SK-MEL-5 (cell line): Measurements from ENCODE around the gene NSMF. TPM values are rescaled to one million over a fixed set of nuclear protein-coding genes. Genes with fewer than 3 reads are reported as not detected.

Experiments used
- DNase-seq: peaks from one replicate; pipeline ENCODE4 v3.0.0-alpha.2; 2016; ENCODE audit warnings: low read depth, low spot score
- in situ Hi-C: cut with HindIII; loops from 2 replicates; pipeline ENCODE4 v1.10.0; 2016; ENCODE audit warnings: low sequenced_read_pairs, high pct_unique_total_duplicates, low pct_unique_long_range_greater_than_20kb
- total RNA-seq: library from RNA; depleted of rRNA; stranded (reverse); fragments of >200 nt; shearing (Covaris generic); gene quantifications from 2 replicates; pipeline ENCODE4 v1.2.3, GENCODE V29; 2014

Gene NSMF
- total RNA-seq, 1 experiment from 2014 or later: 22.4 TPM

- in situ Hi-C loops: no loop called here
- DNase-seq: no peak
Observed at GRCh38 chr9:137441935-137442321, 17.2 kb downstream of the NSMF start.

- DNase-seq: peak; percentile 50
- in situ Hi-C loops: no loop called here
Observed at GRCh38 chr9:137441289-137441934, 17.7 kb downstream of the NSMF start, which contains the start of gene ENTPD8. Gene ENTPD8 (minus strand): TSS chr9:137441357. CDS start chr9:137438285, 3,072 bp downstream.

DNA sequence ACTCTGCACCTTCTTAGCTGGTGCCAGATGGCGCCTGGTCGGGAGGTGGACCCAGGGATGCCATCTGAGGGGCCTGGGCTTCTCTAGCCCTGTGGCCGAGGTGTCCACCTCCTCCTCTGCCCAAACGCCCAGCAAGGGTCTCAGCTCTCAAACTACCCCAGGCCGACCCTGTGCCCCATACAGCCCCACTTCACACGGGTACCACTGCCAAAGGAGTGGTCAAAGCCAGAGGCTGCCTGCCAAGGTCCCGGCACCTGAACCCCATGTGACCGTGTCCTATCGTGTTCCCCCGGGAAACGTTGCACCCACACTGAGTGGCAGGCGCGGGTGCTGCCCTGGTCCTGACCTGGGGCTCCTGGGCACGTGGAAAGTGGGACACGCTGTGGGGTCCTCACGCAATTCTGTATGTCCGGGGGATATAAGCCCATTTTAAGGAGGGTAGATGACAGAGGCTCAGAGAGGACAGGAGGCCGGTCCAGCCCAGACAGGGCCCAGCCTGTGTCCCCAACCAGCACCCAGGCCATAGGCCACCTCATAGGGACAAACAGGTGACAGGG, 19.9 kb downstream of the NSMF start:
- DNase-seq: no peak
- in situ Hi-C loops: no loop called here

DNA sequence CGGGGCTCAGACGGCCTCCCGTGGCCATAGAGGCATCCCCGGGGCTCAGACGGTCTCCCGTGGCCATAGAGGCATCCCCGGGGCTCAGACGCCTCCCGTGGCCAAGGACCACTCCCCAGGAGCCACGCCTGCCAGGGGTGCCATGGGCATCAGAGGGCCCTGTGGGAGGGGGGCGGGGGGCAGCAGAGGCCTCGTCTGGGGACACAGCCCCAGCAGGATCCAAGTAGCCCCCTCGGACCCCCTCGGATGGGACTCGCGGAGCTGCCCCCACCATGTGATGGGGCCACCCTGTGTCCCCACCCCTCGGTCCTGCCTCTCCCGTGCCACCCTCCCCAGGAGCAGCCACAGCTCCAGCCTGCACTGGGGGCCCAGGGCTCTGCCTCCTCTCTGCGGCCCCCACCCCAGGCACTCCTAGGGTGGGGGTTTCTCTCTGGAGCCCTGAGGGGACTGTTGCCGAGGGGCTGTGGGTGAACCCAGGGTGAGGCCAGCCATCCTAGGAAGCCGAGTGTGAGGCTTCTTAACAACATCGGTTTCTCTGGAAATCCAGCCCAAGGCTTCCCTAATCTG, 20.5 kb downstream of the NSMF start:
- DNase-seq: no peak
- in situ Hi-C loops: no loop called here

DNA sequence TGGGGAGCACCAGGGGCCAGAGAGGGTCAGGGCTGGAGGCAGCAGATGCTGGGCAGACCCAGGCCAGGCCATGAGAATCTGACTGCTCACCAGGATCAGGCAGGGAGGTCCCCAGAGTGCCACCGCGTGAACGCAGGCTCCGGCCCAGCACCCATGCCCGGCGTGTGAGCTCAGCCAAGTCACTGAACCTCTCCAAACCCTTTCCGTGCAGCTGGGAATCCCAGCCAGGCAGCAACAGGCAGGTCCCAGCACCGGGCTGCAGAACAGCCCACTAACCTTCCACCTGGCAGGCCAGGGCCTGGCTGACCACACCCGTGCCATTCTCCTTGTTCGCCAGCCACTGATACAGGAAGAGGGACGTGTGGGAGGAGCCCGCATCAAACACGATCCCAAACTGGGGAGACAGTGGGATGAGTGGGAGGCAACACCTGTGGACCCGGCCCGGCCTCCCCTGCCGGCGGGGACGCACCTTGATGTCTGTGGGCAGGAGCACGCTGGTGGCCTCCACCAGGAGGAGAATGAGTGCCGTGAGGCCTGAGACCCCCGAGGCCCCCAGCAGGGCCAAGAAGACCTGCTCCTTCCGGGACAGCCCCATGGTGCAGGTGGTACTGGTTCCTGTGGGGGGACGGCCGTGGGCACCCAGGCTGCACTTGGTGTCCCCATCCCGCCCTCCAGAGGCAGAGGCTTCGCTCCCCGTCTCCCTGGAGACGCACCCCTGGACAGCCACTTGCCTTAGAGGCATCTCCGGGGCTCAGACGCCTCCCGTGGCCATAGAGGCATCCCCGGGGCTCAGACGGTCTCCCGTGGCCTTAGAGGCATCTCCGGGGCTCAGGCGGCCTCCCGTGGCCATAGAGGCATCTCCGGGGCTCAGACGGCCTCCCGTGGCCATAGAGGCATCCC, 21.2 kb downstream of the NSMF start:
- DNase-seq: no peak
- in situ Hi-C loops: no loop called here

DNA sequence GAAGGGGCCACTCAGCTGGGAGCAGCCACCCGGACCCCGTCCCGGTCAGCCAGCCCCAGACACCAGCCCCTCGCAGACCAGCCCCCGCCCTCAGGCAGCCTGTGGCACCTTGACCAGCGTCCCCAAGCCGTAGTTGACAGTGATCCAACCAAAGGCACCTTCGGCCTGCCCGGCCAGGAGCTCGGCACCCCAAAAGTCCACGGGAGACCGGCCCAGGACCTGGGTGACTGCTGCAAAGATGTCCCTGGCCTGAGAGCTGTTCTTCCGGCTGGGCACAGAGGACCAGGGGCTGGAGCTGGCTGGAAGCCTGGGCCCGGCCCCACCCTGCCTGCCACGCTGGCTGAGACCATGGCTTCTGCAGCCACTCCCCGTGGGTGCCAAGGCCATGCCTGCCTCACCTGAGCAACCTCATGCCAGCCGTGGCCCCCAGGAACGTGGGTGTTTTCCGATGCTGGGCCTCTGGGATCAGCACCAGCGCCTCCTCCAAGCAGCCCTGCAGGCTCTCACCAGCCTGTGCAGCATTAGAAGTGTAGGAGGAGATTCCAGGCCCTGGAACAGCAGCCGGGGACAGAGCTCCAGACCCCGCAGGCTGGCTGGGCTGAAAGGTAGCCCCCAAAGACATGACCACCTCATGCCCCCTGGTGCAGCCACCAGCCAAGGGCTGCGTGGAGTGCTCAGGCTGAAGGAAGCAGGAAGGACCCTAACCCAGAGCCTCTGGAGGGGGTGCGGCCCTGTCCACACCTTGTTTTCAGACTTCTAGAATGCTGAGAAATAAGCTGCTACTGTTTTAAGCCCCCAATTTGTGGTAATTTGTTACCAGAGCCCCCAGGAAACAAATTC, 22.2 kb downstream of the NSMF start:
- DNase-seq: no peak
- in situ Hi-C loops: no loop called here

DNA sequence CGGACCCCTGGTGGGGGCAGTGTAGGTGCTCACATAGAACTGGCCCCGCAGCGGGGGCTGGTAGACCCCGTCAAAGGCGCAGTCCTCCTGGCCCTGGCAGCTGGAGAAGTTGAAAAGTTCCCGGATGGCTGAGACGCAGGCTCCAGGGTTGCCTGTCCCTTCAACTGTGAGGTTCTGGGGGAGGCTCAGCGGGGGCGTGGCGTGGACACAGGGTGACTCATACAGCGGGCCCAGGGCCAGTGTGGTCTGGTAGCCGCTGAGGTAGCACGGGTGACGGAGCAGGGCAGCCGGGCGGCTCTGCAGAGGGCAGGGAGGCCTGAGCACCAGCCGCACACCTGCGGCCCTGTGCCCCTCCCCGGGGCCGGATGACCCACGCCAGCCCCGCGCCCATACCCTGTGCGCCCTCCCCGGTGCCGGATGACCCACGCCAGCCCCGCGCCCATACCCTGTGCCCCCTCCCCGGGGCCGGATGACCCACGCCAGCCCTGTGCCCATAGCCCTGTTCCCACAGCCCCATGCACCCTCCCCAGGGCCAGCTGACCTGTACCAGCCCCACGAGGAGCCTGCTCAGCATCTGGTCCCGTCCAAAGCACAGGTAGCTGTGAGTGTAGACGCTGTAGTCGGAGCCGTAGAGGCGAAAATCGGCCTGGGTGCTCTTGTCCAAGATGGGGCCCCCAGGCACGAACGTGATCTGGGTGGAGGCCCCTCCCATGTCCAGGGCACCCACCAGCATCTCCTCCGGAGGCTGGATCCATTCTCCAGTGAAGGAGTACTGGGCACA, 23.0 kb downstream of the NSMF start:
- no peak for DNase-seq
- in situ Hi-C loops: no loop called here

- in situ Hi-C loops: no loop called here
- DNase-seq: no peak
Observed at GRCh38 chr9:137435381-137435891, 23.7 kb downstream of the NSMF start.

GRCh38 chr9:137434498-137435380, 24.4 kb downstream of the NSMF start:
- DNase-seq: no peak
- in situ Hi-C loops: no loop called here

DNA sequence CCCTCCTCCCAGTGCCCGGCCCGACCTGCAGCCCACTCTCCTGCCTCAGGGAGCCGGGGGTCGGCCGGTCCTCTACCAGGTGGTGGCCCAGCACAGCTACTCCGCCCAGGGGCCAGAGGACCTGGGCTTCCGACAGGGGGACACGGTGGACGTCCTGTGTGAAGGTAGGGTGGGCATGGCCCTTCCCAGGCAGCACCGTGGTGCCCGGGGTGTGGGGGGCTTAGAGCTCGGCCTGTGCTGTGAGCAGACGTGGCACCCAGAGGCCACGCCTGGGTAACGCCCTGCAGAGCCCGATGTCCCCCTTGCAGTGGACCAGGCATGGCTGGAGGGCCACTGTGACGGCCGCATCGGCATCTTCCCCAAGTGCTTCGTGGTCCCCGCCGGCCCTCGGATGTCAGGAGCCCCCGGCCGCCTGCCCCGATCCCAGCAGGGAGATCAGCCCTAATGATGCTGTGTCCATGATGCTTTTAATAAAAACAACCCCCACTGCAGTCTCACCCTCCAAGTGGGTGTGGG, 25.2 kb downstream of the NSMF start:
- in situ Hi-C loops: no loop called here
- DNase-seq: no peak

DNA sequence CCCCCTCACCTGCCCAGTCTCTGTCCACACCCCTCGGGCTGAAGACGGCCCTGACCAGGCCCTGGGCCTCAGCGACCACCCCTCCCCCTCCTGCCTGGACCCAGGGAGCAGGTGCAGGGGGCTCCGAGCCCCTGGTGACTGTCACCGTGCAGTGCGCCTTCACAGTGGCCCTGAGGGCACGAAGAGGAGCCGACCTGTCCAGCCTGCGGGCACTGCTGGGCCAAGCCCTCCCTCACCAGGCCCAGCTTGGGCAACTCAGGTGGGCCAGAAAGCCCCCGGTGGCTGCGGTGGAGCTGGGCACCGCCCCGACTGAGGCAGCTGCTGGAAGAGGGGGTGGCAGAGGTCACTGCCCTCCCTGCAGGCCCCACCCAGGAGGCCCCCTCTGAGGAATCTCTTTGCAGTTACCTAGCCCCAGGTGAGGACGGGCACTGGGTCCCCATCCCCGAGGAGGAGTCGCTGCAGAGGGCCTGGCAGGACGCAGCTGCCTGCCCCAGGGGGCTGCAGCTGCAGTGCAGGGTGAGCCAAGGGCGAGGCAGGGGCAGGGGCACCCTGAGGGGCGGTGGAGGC, 25.7 kb downstream of the NSMF start:
- DNase-seq: no peak
- in situ Hi-C loops: no loop called here

DNA sequence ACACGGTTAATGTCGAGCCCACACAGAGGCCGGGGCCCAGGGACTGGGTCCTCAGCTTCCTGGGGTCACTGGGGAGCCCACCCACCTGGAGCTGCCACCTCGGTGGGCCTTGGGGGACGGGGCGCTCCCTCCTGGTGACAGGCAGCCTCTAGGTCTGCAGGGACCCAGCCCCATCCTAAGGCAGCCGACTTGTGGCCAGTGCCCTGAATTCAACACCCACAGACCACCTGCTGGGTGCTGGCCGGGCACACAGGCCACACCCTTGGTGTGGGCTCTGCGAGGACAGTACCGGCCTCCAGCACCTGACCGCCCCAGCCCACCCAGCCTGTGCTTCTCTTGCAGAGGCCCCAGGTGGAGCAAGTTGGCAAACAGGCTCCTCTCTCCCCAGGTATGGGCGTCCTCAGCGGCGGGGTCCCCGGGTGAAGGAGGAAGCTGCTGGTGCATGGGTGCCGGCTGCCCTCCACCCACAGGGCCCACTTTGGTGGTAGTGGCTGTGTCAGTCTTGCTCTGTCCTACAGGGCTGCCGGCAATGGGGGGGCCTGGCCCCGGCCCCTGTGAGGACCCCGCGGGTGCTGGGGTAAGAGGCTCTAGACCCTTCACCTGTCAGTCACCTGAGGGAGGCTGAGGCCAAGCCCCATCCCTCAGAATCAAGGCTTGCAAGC, 26.3 kb downstream of the NSMF start:
- in situ Hi-C loops: no loop called here
- DNase-seq: no peak

DNA sequence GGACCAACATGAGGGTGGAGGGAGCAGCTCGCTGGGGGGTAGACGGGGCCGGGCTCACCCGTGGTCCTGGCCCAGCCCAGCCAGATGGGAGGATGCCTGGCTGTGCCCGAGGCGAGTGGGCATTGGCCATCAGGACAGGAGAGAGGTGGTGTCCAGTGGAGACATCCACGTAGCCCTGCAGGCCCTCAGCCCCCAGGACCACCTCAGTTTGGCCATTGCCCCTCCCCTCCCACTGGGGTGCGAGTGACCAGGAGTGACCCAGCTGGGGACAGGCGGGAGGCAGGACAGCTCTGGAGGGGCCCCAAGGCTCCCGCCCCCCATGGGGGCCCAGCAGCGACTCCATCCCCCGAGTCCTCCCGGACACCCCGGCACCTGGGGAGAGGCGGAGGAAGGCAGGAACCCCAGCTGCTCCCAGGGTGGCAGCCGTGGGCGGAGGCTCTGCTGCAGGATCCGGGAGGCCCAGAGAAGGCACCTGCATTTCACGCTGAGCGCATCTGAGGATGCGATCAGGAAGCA, 27.7 kb downstream of the NSMF start:
- in situ Hi-C loops: no loop called here
- no peak for DNase-seq

GRCh38 chr9:137430723-137431415, 28.3 kb downstream of the NSMF start:
- DNase-seq: no peak
- in situ Hi-C loops: no loop called here
